DOHH2 (cell line): ENCODE measurements around the gene UGT1A8.

Experiments used
- EZH2phosphoT487 ChIP-seq: fragments of 200-600 bp; sonication (generic); IDR thresholded peaks from 2 replicates; pipeline ENCODE4 v1.6.1; 2017; ENCODE audit warnings: borderline replicate concordance, mild to moderate bottlenecking, antibody characterized with exemption, low read length, moderate library complexity, mixed read lengths
- TF ChIP-seq, protein P1 (sequence below): fragments of 200-600 bp; sonication (generic); IDR thresholded peaks from one replicate; pipeline ENCODE4 v1.5.1; 2014; ENCODE audit warnings: antibody characterized with exemption, mild to moderate bottlenecking, low read depth, low read length; ENCODE audit not compliant: poor library complexity, severe bottlenecking

DNA sequence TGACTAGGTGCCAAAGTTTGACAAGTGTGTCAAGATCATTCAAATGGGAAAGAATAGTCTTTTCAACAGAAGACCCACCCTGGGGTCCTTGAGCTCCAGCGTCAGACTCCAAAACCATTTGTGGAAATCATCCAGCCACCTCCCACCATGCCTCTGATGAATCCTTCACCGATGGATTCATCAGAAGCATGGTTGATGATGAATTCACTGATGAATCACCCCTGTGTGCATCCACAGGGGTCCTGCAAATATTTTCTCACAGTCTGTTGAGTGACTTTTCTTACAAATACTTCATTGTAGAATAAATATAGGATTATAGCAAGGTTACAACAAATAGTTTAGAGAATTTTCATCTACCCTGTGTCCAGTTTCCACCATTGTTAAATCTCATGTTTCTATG is 58.6 kb downstream of the UGT1A8 start:
- TF ChIP-seq, protein P1, sequence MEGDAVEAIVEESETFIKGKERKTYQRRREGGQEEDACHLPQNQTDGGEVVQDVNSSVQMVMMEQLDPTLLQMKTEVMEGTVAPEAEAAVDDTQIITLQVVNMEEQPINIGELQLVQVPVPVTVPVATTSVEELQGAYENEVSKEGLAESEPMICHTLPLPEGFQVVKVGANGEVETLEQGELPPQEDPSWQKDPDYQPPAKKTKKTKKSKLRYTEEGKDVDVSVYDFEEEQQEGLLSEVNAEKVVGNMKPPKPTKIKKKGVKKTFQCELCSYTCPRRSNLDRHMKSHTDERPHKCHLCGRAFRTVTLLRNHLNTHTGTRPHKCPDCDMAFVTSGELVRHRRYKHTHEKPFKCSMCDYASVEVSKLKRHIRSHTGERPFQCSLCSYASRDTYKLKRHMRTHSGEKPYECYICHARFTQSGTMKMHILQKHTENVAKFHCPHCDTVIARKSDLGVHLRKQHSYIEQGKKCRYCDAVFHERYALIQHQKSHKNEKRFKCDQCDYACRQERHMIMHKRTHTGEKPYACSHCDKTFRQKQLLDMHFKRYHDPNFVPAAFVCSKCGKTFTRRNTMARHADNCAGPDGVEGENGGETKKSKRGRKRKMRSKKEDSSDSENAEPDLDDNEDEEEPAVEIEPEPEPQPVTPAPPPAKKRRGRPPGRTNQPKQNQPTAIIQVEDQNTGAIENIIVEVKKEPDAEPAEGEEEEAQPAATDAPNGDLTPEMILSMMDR, result no peak
- no peak for TF ChIP-seq EZH2phosphoT487
